Upper lobe of left lung (tissue), 6 donors: ENCODE measurements around the gene ELANE. TPM values are rescaled to one million over a fixed set of nuclear protein-coding genes. Genes with fewer than 3 reads are reported as not detected.
A peak's percentile ranks its signal among the peaks of the same experiment; 100 is the strongest.

Source experiments
- ATAC-seq, 2 donors: fragments of 200-7000 bp; cut with Tn5 transposase; one replicate each; pipeline ENCODE4 v1.9.1; 2022; ENCODE audit warnings: mild to moderate bottlenecking in 2 of 2, moderate library complexity in 2 of 2; ENCODE audit not compliant: low FRiP score in 2 of 2
- DNase-seq, 2 donors: peaks; one replicate each; pipeline ENCODE4 v3.0.0-alpha.2; 2019 to 2020
- H3K27ac ChIP-seq, 4 donors: fragments of 200-600 bp; sonication (generic); one replicate each; pipeline ENCODE4 v1.5.1; 2016 to 2019
- H3K27me3 ChIP-seq, 4 donors: fragments of 200-600 bp; sonication (generic); one replicate each; pipeline ENCODE4 v1.5.1; 2017 to 2019
- H3K36me3 ChIP-seq, 4 donors: fragments of 200-600 bp; sonication (generic); one replicate each; pipeline ENCODE4 v1.5.1; 2016 to 2019
- H3K4me1 ChIP-seq, 4 donors: fragments of 200-600 bp; sonication (generic); one replicate each; pipeline ENCODE4 v1.5.1; 2018 to 2019
- H3K4me3 ChIP-seq, 4 donors: fragments of 200-600 bp; sonication (generic); one replicate each; pipeline ENCODE4 v1.5.1; 2017 to 2019; ENCODE audit warnings: mild to moderate bottlenecking in 2 of 4, moderate library complexity in 1 of 4
- H3K9me3 ChIP-seq, 4 donors: fragments of 200-600 bp; sonication (generic); one replicate each; pipeline ENCODE4 v1.5.1; 2018 to 2019
- EP300 ChIP-seq, 4 donors: sonication (generic); formaldehyde crosslinking; IDR thresholded peaks; one replicate each; pipeline ENCODE4 v1.5.1; 2017; ENCODE audit warnings: antibody characterized with exemption in 4 of 4, control low read depth in 2 of 4
- POLR2A ChIP-seq, 4 donors: fragments of 450-650 bp; IDR thresholded peaks; one replicate each; pipeline ENCODE4 v1.5.1; 2016 to 2017; ENCODE audit warnings: antibody characterized with exemption in 4 of 4, mild to moderate bottlenecking in 2 of 4
- POLR2AphosphoS5 ChIP-seq, 2 donors: sonication (generic); formaldehyde crosslinking; IDR thresholded peaks; one replicate each; pipeline ENCODE4 v1.5.1; 2017; ENCODE audit warnings: antibody characterized with exemption in 2 of 2
- WGBS, 2 donors: methylation state at CpG; one replicate each; pipeline ENCODE4 v1.1.5; 2017 to 2018; 5-methylcytosine and 5-hydroxymethylcytosine counted together
- total RNA-seq, 6 donors: library from RNA; depleted of rRNA in 4 of 6; stranded (reverse); fragments of >200 nt in 4 of 6; gene quantifications; one replicate each; pipeline versions ENCODE4 v1.1.0 to v1.2.1, GENCODE V29; 2016 to 2021
- TF ChIP-seq, protein P1 (sequence below), 6 experiments: fragments of 450-650 bp in 4 of 6; fragments of 200-600 bp in 2 of 6; sonication (generic) in 2 of 6; IDR thresholded peaks; one replicate each; pipeline ENCODE4 v1.5.1; 2016 to 2019; ENCODE audit warnings: antibody characterized with exemption in 6 of 6
- donor health status: DM: no; HTN: no; CAD: no; lungs with moderate emphysema.
- donor health status: DM: no; HTN: yes; CAD: no; lungs with severe emphysema.

ELANE gene
- total RNA-seq, 6 donors from 2014 or later = 0.69 to 11.9 (median 1.3) TPM; not detected in 1

- H3K36me3 ChIP-seq = peaks cover 0 to 41% (median 30%) of the 10 kb centered on the region in 4 donors
- no peaks in the 10 kb centered on the region for H3K27me3 ChIP-seq
- no peaks in the 10 kb centered on the region for H3K9me3 ChIP-seq
- H3K27ac ChIP-seq = no peak overlapping the region
- ATAC-seq = peak in 1 of 2 donors; percentile 3
- TF ChIP-seq, protein P1, sequence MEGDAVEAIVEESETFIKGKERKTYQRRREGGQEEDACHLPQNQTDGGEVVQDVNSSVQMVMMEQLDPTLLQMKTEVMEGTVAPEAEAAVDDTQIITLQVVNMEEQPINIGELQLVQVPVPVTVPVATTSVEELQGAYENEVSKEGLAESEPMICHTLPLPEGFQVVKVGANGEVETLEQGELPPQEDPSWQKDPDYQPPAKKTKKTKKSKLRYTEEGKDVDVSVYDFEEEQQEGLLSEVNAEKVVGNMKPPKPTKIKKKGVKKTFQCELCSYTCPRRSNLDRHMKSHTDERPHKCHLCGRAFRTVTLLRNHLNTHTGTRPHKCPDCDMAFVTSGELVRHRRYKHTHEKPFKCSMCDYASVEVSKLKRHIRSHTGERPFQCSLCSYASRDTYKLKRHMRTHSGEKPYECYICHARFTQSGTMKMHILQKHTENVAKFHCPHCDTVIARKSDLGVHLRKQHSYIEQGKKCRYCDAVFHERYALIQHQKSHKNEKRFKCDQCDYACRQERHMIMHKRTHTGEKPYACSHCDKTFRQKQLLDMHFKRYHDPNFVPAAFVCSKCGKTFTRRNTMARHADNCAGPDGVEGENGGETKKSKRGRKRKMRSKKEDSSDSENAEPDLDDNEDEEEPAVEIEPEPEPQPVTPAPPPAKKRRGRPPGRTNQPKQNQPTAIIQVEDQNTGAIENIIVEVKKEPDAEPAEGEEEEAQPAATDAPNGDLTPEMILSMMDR (IDR thresholded peaks at IDR 0.05) = no peak
- no peak for TF ChIP-seq EP300 (IDR thresholded peaks at IDR 0.05)
- no peak for TF ChIP-seq POLR2AphosphoS5 (IDR thresholded peaks at IDR 0.05)
- no peak for TF ChIP-seq POLR2A (IDR thresholded peaks at IDR 0.05)
- H3K4me1 ChIP-seq = peaks cover 0 to 2% (median 2%) of the 10 kb centered on the region in 4 donors
- H3K4me3 ChIP-seq = no peak overlapping the region
- WGBS, 2 donors = 86 to 92% methylated on average over 11 to 20 of the region's 20 CpGs
- DNase-seq = peak in 1 of 2 donors; percentile 79
Observed at GRCh38 chr19:898663-899062, 46.6 kb downstream of the ELANE start.

DNA sequence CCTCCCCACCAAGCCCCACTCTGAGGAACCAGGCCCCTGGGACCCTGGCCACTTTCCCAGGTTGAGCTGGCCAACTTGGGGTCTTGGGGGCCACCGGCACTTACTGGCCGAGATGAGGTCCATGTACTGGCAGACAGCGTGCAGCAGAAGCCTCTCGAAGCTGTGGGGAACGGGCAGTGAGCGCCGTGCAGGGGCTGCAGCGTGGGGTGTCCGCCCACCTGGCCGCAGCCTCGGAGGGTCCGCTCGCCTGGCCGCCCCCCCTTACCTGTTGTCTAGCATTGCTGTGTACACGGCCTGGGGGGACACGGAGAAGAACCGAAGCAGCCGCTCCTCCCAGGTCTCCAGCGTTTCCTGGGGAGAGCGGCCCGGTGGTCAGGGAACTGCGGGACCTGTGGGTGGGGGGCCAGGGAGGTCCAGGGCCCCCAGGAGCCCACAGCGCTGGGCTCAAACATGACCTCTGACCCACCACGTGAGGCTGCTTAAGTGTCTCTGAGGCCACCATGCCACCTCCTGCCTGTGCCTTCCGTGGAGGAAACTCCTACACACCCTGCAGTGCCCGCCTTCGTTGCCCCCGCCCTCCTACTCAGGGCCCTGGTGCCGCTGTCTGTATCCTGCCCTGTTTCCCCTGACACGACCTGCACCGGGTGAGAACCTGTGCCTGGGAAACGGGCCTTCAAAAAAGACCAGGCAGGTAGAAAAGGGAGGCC is 47.4 kb downstream of the ELANE start:
- WGBS, 2 donors = 91 to 95% methylated on average over 9 to 32 of the region's 32 CpGs
- H3K4me1 ChIP-seq = no peaks in the 10 kb centered on the region
- ATAC-seq = no peak
- H3K4me3 ChIP-seq = no peak overlapping the region
- H3K27me3 ChIP-seq = no peaks in the 10 kb centered on the region
- H3K27ac ChIP-seq = no peak overlapping the region
- TF ChIP-seq, protein P1 (IDR thresholded peaks at IDR 0.05) = no peak
- TF ChIP-seq EP300 (IDR thresholded peaks at IDR 0.05) (no peak), POLR2AphosphoS5 (IDR thresholded peaks at IDR 0.05) (no peak), POLR2A (IDR thresholded peaks at IDR 0.05) (no peak)
- peak in 1 of 2 donors; percentile 69 for DNase-seq
- H3K9me3 ChIP-seq = no peaks in the 10 kb centered on the region
- peaks cover 0 to 41% (median 30%) of the 10 kb centered on the region in 4 donors for H3K36me3 ChIP-seq

- Histone ChIP-seq H3K4me3 (no peak overlapping the region), H3K4me1 (no peaks in the 10 kb centered on the region), H3K27me3 (no peaks in the 10 kb centered on the region), H3K36me3 (peaks cover 0 to 41% (median 30%) of the 10 kb centered on the region in 4 donors), H3K9me3 (no peaks in the 10 kb centered on the region), H3K27ac (no peak overlapping the region)
- 94 to 95% methylated on average over 14 to 15 of the region's 15 CpGs for WGBS, 2 donors
- DNase-seq (no peak), ATAC-seq (no peak)
- TF ChIP-seq EP300 (IDR thresholded peaks at IDR 0.05) (no peak), POLR2AphosphoS5 (IDR thresholded peaks at IDR 0.05) (no peak), POLR2A (IDR thresholded peaks at IDR 0.05) (no peak)
- TF ChIP-seq, protein P1 (IDR thresholded peaks at IDR 0.05) = no peak
Observed at GRCh38 chr19:900043-900301, 47.9 kb downstream of the ELANE start.

DNA sequence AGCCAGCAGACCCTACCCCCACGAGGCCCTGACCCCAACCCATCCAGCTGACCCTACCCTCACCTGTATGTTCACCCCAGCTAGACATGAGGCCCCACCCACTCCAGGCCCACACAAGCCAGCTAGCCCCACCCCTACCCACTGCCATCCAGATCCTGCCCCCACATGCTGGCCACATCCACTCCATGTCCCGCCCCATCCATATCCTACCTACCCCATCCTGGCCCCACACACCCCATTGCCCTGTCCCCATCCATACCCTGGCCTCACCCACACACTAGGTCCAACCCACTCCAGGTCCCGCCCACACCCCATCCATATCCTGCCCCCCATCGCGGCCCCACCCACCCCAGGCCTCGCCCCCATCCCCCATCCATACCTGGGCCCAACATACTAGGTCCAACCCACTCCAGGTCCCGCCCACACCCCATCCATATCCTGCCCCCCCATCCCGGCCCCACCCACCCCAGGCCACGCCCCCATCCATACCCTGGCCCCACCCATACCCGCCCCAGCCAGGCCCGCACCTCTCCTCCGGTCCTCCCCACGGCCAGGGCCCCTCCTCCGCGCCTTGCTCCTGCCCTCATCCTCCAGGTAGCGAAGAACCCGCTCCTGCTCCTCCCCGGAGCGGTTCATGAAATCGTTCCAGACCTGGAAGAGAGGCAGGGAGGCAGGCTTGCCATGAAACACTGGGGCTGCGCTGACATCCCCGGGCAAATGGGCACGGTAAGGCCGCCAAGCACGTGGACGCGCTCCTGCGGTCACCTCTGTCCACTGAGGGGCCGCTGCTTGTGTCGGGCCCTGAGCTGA is 48.4 kb downstream of the ELANE start:
- peak in 1 of 2 donors; percentile 28 for ATAC-seq

More for the DNA sequence above, 48.4 kb downstream of the ELANE start:
- Histone ChIP-seq H3K4me3 (no peak overlapping the region), H3K4me1 (no peaks in the 10 kb centered on the region), H3K9me3 (no peaks in the 10 kb centered on the region), H3K36me3 (peaks cover 0 to 41% (median 30%) of the 10 kb centered on the region in 4 donors), H3K27me3 (no peaks in the 10 kb centered on the region), H3K27ac (no peak overlapping the region)
- DNase-seq = peak in 1 of 2 donors; percentile 78
- no peak for TF ChIP-seq EP300 (IDR thresholded peaks at IDR 0.05)
- TF ChIP-seq, protein P1 (IDR thresholded peaks at IDR 0.05) = no peak
- no peak for TF ChIP-seq POLR2AphosphoS5 (IDR thresholded peaks at IDR 0.05)
- TF ChIP-seq POLR2A (IDR thresholded peaks at IDR 0.05) = no peak
- 86 to 95% methylated on average over 17 to 19 of the region's 30 CpGs for WGBS, 2 donors
